GM12878 (cell line): ENCODE measurements around the gene ZFR. TPM values are rescaled to one million over a fixed set of nuclear protein-coding genes. Genes with fewer than 3 reads are reported as not detected.

Experiments used
- ATAC-seq: fragments of 200-7000 bp; cut with Tn5 transposase; 3 replicates; pipeline ENCODE4 v1.9.1; 2020; ENCODE audit warnings: mild to moderate bottlenecking, moderate library complexity
- BruUV-seq: library from RNA; stranded (reverse); fragments of 400-500 nt; replicated peaks from 2 replicates; lab custom pipeline; 2021; lab: Mats Ljungman, UMichigan
- CTCF ChIA-PET: fragments of 300-600 bp; sonication (Branson Sonifier 250); formaldehyde crosslinking; extraction: SDS; loops from one replicate; lab custom pipeline; 2021; ENCODE audit warnings: inconsistent platforms; lab: Yijun Ruan, JAX
- POLR2A ChIA-PET: fragments of 350-600 bp; formaldehyde crosslinking; extraction: SDS; loops from one replicate; lab custom pipeline; 2021; ENCODE audit warnings: inconsistent platforms; lab: Charles Lee
- RAD21 ChIA-PET: fragments of 300-600 bp; sonication (Branson Sonifier 250); formaldehyde crosslinking; loops from one replicate; lab custom pipeline; 2023; ENCODE audit warnings: antibody characterized with exemption; ENCODE audit not compliant: unreplicated experiment; lab: Charles Lee
- SMC1A ChIA-PET: fragments of 300-600 bp; sonication (Branson Sonifier 250); formaldehyde crosslinking; loops from one replicate; lab custom pipeline; 2023; ENCODE audit not compliant: unreplicated experiment, uncharacterized antibody; lab: Charles Lee
- DNase-seq: peaks from one replicate; pipeline ENCODE4 v3.0.0-alpha.2; 2011; ENCODE audit warnings: low read depth, low spot score
- FAIRE-seq: peaks from 3 replicates; lab custom pipeline; 2011; peaks lifted over from hg19 to GRCh38; lab: Jason Lieb, UNC
- H2AFZ ChIP-seq: 2 replicates; pipeline ENCODE4 v1.6.0; 2011; ENCODE audit warnings: low read depth, low read length, control low read depth; ENCODE audit not compliant: control insufficient read depth
- H3K27ac ChIP-seq: 2 replicates; pipeline ENCODE4 v1.5.1; 2011; ENCODE audit warnings: control low read depth; ENCODE audit not compliant: control insufficient read depth, insufficient read depth
- H3K27me3 ChIP-seq, 2 experiments: replicated peaks in 1 of 2; 2 replicates each; pipeline versions ENCODE4 v1.6.0 to v1.6.1; 2011; ENCODE audit warnings: low read length in 1 of 2; ENCODE audit not compliant: control insufficient read depth in 2 of 2, insufficient read depth in 2 of 2
- H3K36me3 ChIP-seq, 2 experiments: 2 replicates each; pipeline ENCODE4 v1.5.1; 2011; ENCODE audit warnings: low read length in 1 of 2; ENCODE audit not compliant: control insufficient read depth in 2 of 2, insufficient read depth in 2 of 2
- H3K4me1 ChIP-seq: 2 replicates; pipeline ENCODE4 v1.6.1; 2011; ENCODE audit warnings: mild to moderate bottlenecking, low read length, moderate library complexity, mixed read lengths; ENCODE audit not compliant: control insufficient read depth, insufficient read depth
- H3K4me2 ChIP-seq: 2 replicates; pipeline ENCODE4 v1.6.0; 2011; ENCODE audit warnings: control low read depth; ENCODE audit not compliant: control insufficient read depth, insufficient read depth
- H3K4me3 ChIP-seq: fragments of 200-600 bp; sonication (generic); 2 replicates; pipeline ENCODE4 v1.5.1; 2016
- H3K79me2 ChIP-seq: 2 replicates; pipeline ENCODE4 v1.6.0; 2011; ENCODE audit warnings: low read length; ENCODE audit not compliant: control insufficient read depth, insufficient read depth
- H3K9ac ChIP-seq: 2 replicates; pipeline ENCODE4 v1.8.0; 2011; ENCODE audit warnings: low read length, control low read depth, mixed read lengths; ENCODE audit not compliant: control insufficient read depth, insufficient read depth
- H3K9me3 ChIP-seq: replicated peaks from 3 replicates; pipeline ENCODE4 v1.5.1; 2011; ENCODE audit warnings: mild to moderate bottlenecking, low read length; ENCODE audit not compliant: control insufficient read depth, insufficient read depth
- H4K20me1 ChIP-seq: 2 replicates; pipeline ENCODE4 v1.6.0; 2011; ENCODE audit not compliant: control insufficient read depth, insufficient read depth
- ATF2 ChIP-seq: IDR thresholded peaks from 2 replicates; pipeline ENCODE4 v1.6.1; 2012; ENCODE audit warnings: low read length, inconsistent platforms
- BCLAF1 ChIP-seq: fragments of 450-650 bp; IDR thresholded peaks from 2 replicates; pipeline ENCODE4 v1.6.1; 2017; ENCODE audit warnings: antibody characterized with exemption, mild to moderate bottlenecking, moderate library complexity
- CBFB ChIP-seq: IDR thresholded peaks from 2 replicates; pipeline ENCODE4 v1.6.1; 2016; ENCODE audit warnings: antibody characterized with exemption, low read depth
- CREB1 ChIP-seq: IDR thresholded peaks from 2 replicates; pipeline ENCODE4 v1.6.1; 2012; ENCODE audit warnings: low read depth, mild to moderate bottlenecking, inconsistent platforms
- FOS ChIP-seq: IDR thresholded peaks from 3 replicates; pipeline ENCODE4 v1.6.1; 2011; ENCODE audit warnings: borderline replicate concordance; ENCODE audit not compliant: insufficient read length; ENCODE audit errors: extremely low read depth
- GATAD2B ChIP-seq: fragments of 450-650 bp; conservative IDR thresholded peaks from 2 replicates; pipeline ENCODE4 v1.6.1; 2017; ENCODE audit warnings: low read depth, mild to moderate bottlenecking, moderate library complexity
- HDAC6 ChIP-seq: fragments of 200-600 bp; sonication (generic); IDR thresholded peaks from one replicate; pipeline ENCODE4 v1.8.0; 2017; ENCODE audit warnings: antibody characterized with exemption; ENCODE audit not compliant: unreplicated experiment
- IRF5 ChIP-seq: fragments of 450-650 bp; IDR thresholded peaks from 2 replicates; pipeline ENCODE4 v1.6.1; 2017; ENCODE audit warnings: borderline replicate concordance
- NFYA ChIP-seq: IDR thresholded peaks from 2 replicates; pipeline ENCODE4 v1.6.1; 2011; ENCODE audit warnings: low read depth, mild to moderate bottlenecking, low read length, improper control_type of control experiment, borderline replicate concordance
- PML ChIP-seq: IDR thresholded peaks from 2 replicates; pipeline ENCODE4 v1.6.1; 2012; ENCODE audit warnings: low read length, inconsistent platforms
- SUZ12 ChIP-seq: fragments of 200-600 bp; sonication (generic); IDR thresholded peaks from one replicate; pipeline ENCODE4 v1.6.1; 2018; ENCODE audit warnings: antibody characterized with exemption, mild to moderate bottlenecking; ENCODE audit not compliant: unreplicated experiment
- TCF3 ChIP-seq: IDR thresholded peaks from 2 replicates; pipeline ENCODE4 v1.6.1; 2012; ENCODE audit warnings: low read depth, mild to moderate bottlenecking, low read length, borderline replicate concordance; ENCODE audit not compliant: insufficient read depth
- WGBS: methylation state at CpG from one replicate; pipeline ENCODE4 v1.1.6; 2016; ENCODE audit warnings: low lambda C conversion rate; ENCODE audit not compliant: insufficient replicate concordance, insufficient coverage; ENCODE audit errors: missing lambda C conversion rate; 5-methylcytosine and 5-hydroxymethylcytosine counted together
- in situ Hi-C: fragments of 300-500 bp; cut with MboI; formaldehyde crosslinking; loops from 9 replicates; pipeline ENCODE4 v1.14.3; 2018; ENCODE audit warnings: mixed read lengths
- intact Hi-C: fragments of 100-400 bp; cut with micrococcal nuclease; formaldehyde crosslinking; loops from one replicate; pipeline ENCODE4 v1.14.2; 2022; ENCODE audit not compliant: unreplicated experiment
- polyA plus RNA-seq, 11 experiments: library from polyadenylated mRNA; depleted of rRNA in 4 of 11; unstranded in 6 of 11; stranded (reverse) in 5 of 11; fragments of >200 nt; fragmentation: Nextera tagmentation in 4 of 11; fragmentation: Illumina TruSeq in 1 of 11; extraction: Ambion mirVana in 4 of 11; extraction: Trizol in 1 of 11; gene quantifications; 1 replicate in 1 of 11; 2 replicates in 10 of 11; pipeline versions ENCODE4 v1.2.1 to v1.2.3, GENCODE V29; 2011 to 2016; ENCODE audit warnings: inconsistent platforms in 2 of 11, missing spikeins in 2 of 11, low read depth in 1 of 11
- total RNA-seq, 4 experiments: library from RNA; depleted of rRNA in 3 of 4; stranded (reverse); fragments of >200 nt in 3 of 4; fragmentation: Illumina TruSeq in 1 of 4; extraction: Trizol in 1 of 4; gene quantifications; 2 replicates each; pipeline versions ENCODE4 v1.2.1 to v1.2.3, GENCODE V29; 2013 to 2021

The ZFR gene
- total and polyA plus RNA-seq, 10 of the 15 experiments (the other 5 are each of a cell fraction or from before 2014, with no cell fraction given): 33.7 to 90.6 (median 72.9) TPM

DNA sequence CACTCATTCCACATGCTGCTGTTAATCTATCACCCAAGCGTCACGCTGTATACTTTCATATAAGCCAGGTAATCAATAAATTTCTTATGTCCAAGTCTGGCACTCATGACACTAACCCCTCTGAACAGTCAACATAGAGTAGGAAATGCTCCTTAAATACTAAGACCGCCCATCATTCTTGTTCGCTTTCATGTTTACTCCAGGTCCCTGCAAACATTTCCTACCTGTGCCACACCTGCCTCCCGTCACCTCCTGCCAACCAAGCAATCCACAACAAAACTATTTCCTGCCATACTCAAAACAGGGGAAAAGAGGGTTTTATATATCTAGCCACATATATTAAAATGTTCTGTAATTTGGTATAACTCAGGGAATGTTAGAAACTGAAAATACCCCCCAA is 39.0 kb downstream of the ZFR start:
- RAD21 ChIA-PET: no interaction called here
- POLR2A ChIA-PET: no interaction called here
- no peaks in the 10 kb centered on the region for H3K4me1 ChIP-seq
- in situ Hi-C loops (no loop called here), intact Hi-C loops (no loop called here)
- H3K27me3 ChIP-seq: no peaks in the 10 kb centered on the region
- ATAC-seq (no peak), DNase-seq (no peak), FAIRE-seq (no peak)
- no peaks in the 10 kb centered on the region; the same call in 1 of the 2 replicates for H3K79me2 ChIP-seq
- no peak overlapping the region for H3K9ac ChIP-seq
- no TSS peak for BruUV-seq
- H3K27ac ChIP-seq: no peak overlapping the region
- H3K4me2 ChIP-seq: no peak overlapping the region
- H3K36me3 ChIP-seq: peaks cover 10 to 27% of the 10 kb centered on the region in 2 experiments
- SMC1A ChIA-PET: interaction anchor here (0.9 to 1.5 kb wide), 4 partner anchors 9 to 82 kb away, joined by 3 to 4 read pairs (median 4); no protein-coding TSS in a partner anchor
- no peaks in the 10 kb centered on the region for H4K20me1 ChIP-seq
- WGBS: 97% methylated on average over 5 of the region's 5 CpGs
- TF ChIP-seq FOS (no peak), CBFB (no peak), BCLAF1 (no peak), CREB1 (no peak), SUZ12 (no peak), GATAD2B (no peak), NFYA (no peak), TCF3 (no peak), ATF2 (no peak), HDAC6 (no peak), PML (no peak), IRF5 (no peak)
- no peak overlapping the region for H2AFZ ChIP-seq
- no peaks in the 10 kb centered on the region for H3K9me3 ChIP-seq
- no peak overlapping the region for H3K4me3 ChIP-seq
- CTCF ChIA-PET: interaction anchor here (1.0 to 3.2 kb wide), 4 partner anchors 8 to 185 kb away, joined by 3 to 10 read pairs (median 6); no protein-coding TSS in a partner anchor
